H1 (cell line): ENCODE measurements around the gene LIPE. TPM values are rescaled to one million over a fixed set of nuclear protein-coding genes. Genes with fewer than 3 reads are reported as not detected.

Source experiments
- CTCF ChIA-PET: fragments of 300-600 bp; sonication (Branson Sonifier 250); formaldehyde crosslinking; loops from one replicate; lab custom pipeline; 2021; ENCODE audit not compliant: partially characterized antibody; lab: Charles Lee
- POLR2A ChIA-PET: fragments of 300-600 bp; sonication (Branson Sonifier 250); formaldehyde crosslinking; loops from one replicate; lab custom pipeline; 2021; ENCODE audit warnings: inconsistent platforms; ENCODE audit not compliant: partially characterized antibody; lab: Charles Lee
- DNase-seq, 2 experiments: peaks; one replicate each; pipeline versions ENCODE4 v3.0.0 to v3.0.0-alpha.2; 2010 to 2022; ENCODE audit warnings: low spot score in 2 of 2, low read depth in 1 of 2, mixed read lengths in 1 of 2
- FAIRE-seq: peaks from 2 replicates; lab custom pipeline; 2011; peaks lifted over from hg19 to GRCh38; lab: Jason Lieb, UNC
- H2AFZ ChIP-seq: 2 replicates; pipeline ENCODE4 v1.8.1; 2012; ENCODE audit warnings: low read length, inconsistent platforms
- H2AK5ac ChIP-seq: 2 replicates; pipeline ENCODE4 v1.6.1; 2013; ENCODE audit warnings: low read depth, low read length
- H2BK120ac ChIP-seq: replicated peaks from 2 replicates; pipeline ENCODE3; 2013; ENCODE audit warnings: low read depth, low read length, inconsistent platforms
- H2BK12ac ChIP-seq: 2 replicates; pipeline ENCODE4 v1.6.1; 2013; ENCODE audit warnings: low read depth, low read length
- H2BK15ac ChIP-seq: 2 replicates; pipeline ENCODE4 v1.6.1; 2013; ENCODE audit warnings: low read length
- H2BK20ac ChIP-seq: 2 replicates; pipeline ENCODE4 v1.6.1; 2013; ENCODE audit warnings: low read length
- H2BK5ac ChIP-seq: 2 replicates; pipeline ENCODE4 v1.6.1; 2013; ENCODE audit warnings: low read depth, low read length
- H3K14ac ChIP-seq: 2 replicates; pipeline ENCODE4 v1.6.1; 2013; ENCODE audit warnings: inconsistent platforms; ENCODE audit not compliant: insufficient read length
- H3K18ac ChIP-seq: 2 replicates; pipeline ENCODE4 v1.6.1; 2013; ENCODE audit warnings: low read length; ENCODE audit errors: extremely low read depth
- H3K23ac ChIP-seq: 2 replicates; pipeline ENCODE4 v1.6.1; 2013; ENCODE audit warnings: inconsistent platforms; ENCODE audit not compliant: insufficient read length
- H3K23me2 ChIP-seq: 2 replicates; pipeline ENCODE4 v1.6.1; 2013; ENCODE audit warnings: low read depth, low read length
- H3K27ac ChIP-seq: 2 replicates; pipeline ENCODE4 v1.6.1; 2011; ENCODE audit warnings: low read depth, low read length, inconsistent platforms
- H3K27me3 ChIP-seq, 4 experiments: replicated peaks in 1 of 4; 1 replicate in 1 of 4; 2 replicates in 3 of 4; pipeline versions ENCODE4 v1.6.1 to v1.8.1; 2011 to 2013; ENCODE audit warnings: low read length in 3 of 4, mild to moderate bottlenecking in 3 of 4, inconsistent platforms in 2 of 4, mixed read lengths in 2 of 4, moderate library complexity in 1 of 4; ENCODE audit not compliant: control insufficient read depth in 3 of 4, insufficient read depth in 3 of 4; ENCODE audit errors: extremely low read depth in 1 of 4
- H3K36me3 ChIP-seq, 4 experiments: 2 replicates each; pipeline versions ENCODE4 v1.6.1 to v1.8.1; 2011 to 2013; ENCODE audit warnings: mild to moderate bottlenecking in 4 of 4, low read length in 3 of 4, moderate library complexity in 2 of 4, control low read depth in 1 of 4, inconsistent platforms in 1 of 4; ENCODE audit not compliant: insufficient read depth in 4 of 4, control insufficient read depth in 2 of 4
- H3K4ac ChIP-seq: replicated peaks from 2 replicates; pipeline ENCODE3; 2013; ENCODE audit warnings: low read length, low read depth, mixed read lengths, inconsistent platforms; ENCODE audit not compliant: insufficient read length
- H3K4me1 ChIP-seq, 4 experiments: replicated peaks in 1 of 4; 1 replicate in 1 of 4; 2 replicates in 3 of 4; pipeline versions ENCODE4 v1.6.1 to v1.8.1; 2011 to 2013; ENCODE audit warnings: low read length in 3 of 4, inconsistent platforms in 2 of 4, mixed read lengths in 1 of 4; ENCODE audit not compliant: insufficient read depth in 4 of 4, control insufficient read depth in 3 of 4
- H3K4me2 ChIP-seq, 2 experiments: 2 replicates each; pipeline versions ENCODE4 v1.6.1 to v1.8.1; 2011 to 2013; ENCODE audit warnings: low read depth in 2 of 2, low read length in 2 of 2, control low read depth in 1 of 2, inconsistent platforms in 1 of 2, mild to moderate bottlenecking in 1 of 2; ENCODE audit not compliant: insufficient read depth in 1 of 2
- H3K4me3 ChIP-seq, 4 experiments: fragments of 200-600, 300-600 bp in 1 of 4; sonication (generic), shearing (Covaris generic), sonication (Bioruptor Twin) in 1 of 4; 2 replicates each; pipeline versions ENCODE4 v1.5.1 to v1.8.1; 2011 to 2016; ENCODE audit warnings: low read length in 4 of 4, low read depth in 3 of 4, control low read depth in 2 of 4, inconsistent platforms in 2 of 4, mild to moderate bottlenecking in 2 of 4, mixed read lengths in 1 of 4, moderate library complexity in 1 of 4; ENCODE audit not compliant: insufficient read depth in 2 of 4; ENCODE audit errors: extremely low read depth in 1 of 4
- H3K56ac ChIP-seq: replicated peaks from 2 replicates; pipeline ENCODE3; 2013; ENCODE audit warnings: low read depth, mild to moderate bottlenecking, mixed read lengths, low read length, inconsistent platforms; ENCODE audit not compliant: insufficient read length
- H3K79me1 ChIP-seq: 2 replicates; pipeline ENCODE4 v1.6.1; 2013; ENCODE audit warnings: low read depth, low read length, control low read depth
- H3K79me2 ChIP-seq, 2 experiments: 2 replicates each; pipeline versions ENCODE4 v1.6.1 to v1.8.1; 2012 to 2013; ENCODE audit warnings: low read length in 2 of 2, mild to moderate bottlenecking in 2 of 2, inconsistent platforms in 1 of 2; ENCODE audit not compliant: insufficient read depth in 2 of 2, control insufficient read depth in 1 of 2
- H3K9ac ChIP-seq, 4 experiments: replicated peaks in 1 of 4; 1 replicate in 1 of 4; 2 replicates in 3 of 4; pipeline versions ENCODE4 v1.6.1 to v1.8.1; 2011 to 2013; ENCODE audit warnings: low read depth in 3 of 4, low read length in 3 of 4, control low read depth in 2 of 4, mild to moderate bottlenecking in 2 of 4, moderate library complexity in 2 of 4, inconsistent platforms in 1 of 4; ENCODE audit errors: extremely low read depth in 1 of 4
- H3K9me3 ChIP-seq, 2 experiments: 2 replicates each; pipeline versions ENCODE4 v1.6.1 to v1.8.1; 2012 to 2013; ENCODE audit warnings: mild to moderate bottlenecking in 2 of 2, moderate library complexity in 2 of 2, control low read depth in 1 of 2, inconsistent platforms in 1 of 2, low read depth in 1 of 2, low read length in 1 of 2, mixed read lengths in 1 of 2; ENCODE audit not compliant: insufficient read depth in 2 of 2
- H4K20me1 ChIP-seq, 2 experiments: replicated peaks in 1 of 2; 2 replicates each; pipeline versions ENCODE3 to v1.8.1; 2011 to 2013; ENCODE audit warnings: inconsistent platforms in 2 of 2, low read length in 2 of 2, mild to moderate bottlenecking in 1 of 2; ENCODE audit not compliant: insufficient read depth in 2 of 2, control insufficient read depth in 1 of 2
- H4K5ac ChIP-seq: 2 replicates; pipeline ENCODE4 v1.6.1; 2013; ENCODE audit warnings: low read length, low read depth, mixed read lengths, inconsistent platforms; ENCODE audit not compliant: insufficient read length
- H4K8ac ChIP-seq: 2 replicates; pipeline ENCODE4 v1.8.0; 2013; ENCODE audit warnings: mild to moderate bottlenecking, moderate library complexity, low read length, inconsistent platforms; ENCODE audit not compliant: insufficient read depth; ENCODE audit errors: extremely low read depth
- H4K91ac ChIP-seq: replicated peaks from 2 replicates; pipeline ENCODE3; 2013; ENCODE audit warnings: low read length, mixed read lengths, inconsistent platforms; ENCODE audit not compliant: insufficient read length
- JUND ChIP-seq: IDR thresholded peaks from 2 replicates; pipeline ENCODE4 v1.6.1; 2011; ENCODE audit warnings: mild to moderate bottlenecking, improper control_type of control experiment, low read length
- KDM4A ChIP-seq: IDR thresholded peaks from one replicate; pipeline ENCODE4 v1.7.1; 2012; ENCODE audit warnings: low read depth, mild to moderate bottlenecking, moderate library complexity, low read length, inconsistent platforms; ENCODE audit not compliant: severe bottlenecking
- PHF8 ChIP-seq: fragments of 200-600 bp; sonication (generic); conservative IDR thresholded peaks from 2 replicates; pipeline ENCODE4 v1.7.1; 2012; ENCODE audit warnings: low read depth, mild to moderate bottlenecking, inconsistent platforms, low read length, moderate library complexity
- POLR2A ChIP-seq, 2 experiments: IDR thresholded peaks; 1 replicate in 1 of 2; 2 replicates in 1 of 2; pipeline ENCODE4 v1.6.1; 2011; ENCODE audit warnings: low read depth in 2 of 2, low read length in 2 of 2, mild to moderate bottlenecking in 2 of 2; ENCODE audit errors: control extremely low read depth in 1 of 2
- RBBP5 ChIP-seq: IDR thresholded peaks from 2 replicates; pipeline ENCODE4 v1.7.1; 2012; ENCODE audit warnings: low read depth, mild to moderate bottlenecking, inconsistent platforms, low read length, moderate library complexity, borderline replicate concordance
- SIN3A ChIP-seq, 2 experiments: IDR thresholded peaks in 1 of 2; conservative IDR thresholded peaks in 1 of 2; 2 replicates each; pipeline ENCODE4 v1.6.1; 2011 to 2012; ENCODE audit warnings: low read length in 2 of 2, improper control_type of control experiment in 1 of 2, low read depth in 1 of 2, mild to moderate bottlenecking in 1 of 2
- SP1 ChIP-seq: IDR thresholded peaks from 2 replicates; pipeline ENCODE4 v1.6.1; 2011; ENCODE audit warnings: low read depth, low read length
- SP2 ChIP-seq: IDR thresholded peaks from 2 replicates; pipeline ENCODE4 v1.6.1; 2012; ENCODE audit warnings: mild to moderate bottlenecking, low read length, inconsistent platforms
- SRF ChIP-seq: IDR thresholded peaks from 2 replicates; pipeline ENCODE4 v1.6.1; 2011; ENCODE audit warnings: mild to moderate bottlenecking, low read depth, low read length, moderate library complexity
- TAF7 ChIP-seq: optimal IDR thresholded peaks from 2 replicates; pipeline ENCODE3; 2011; ENCODE audit warnings: low read depth, mild to moderate bottlenecking, inconsistent platforms, low read length, moderate library complexity, borderline replicate concordance
- TBP ChIP-seq: IDR thresholded peaks from 2 replicates; pipeline ENCODE4 v1.6.1; 2011; ENCODE audit warnings: low read depth, low read length, improper control_type of control experiment
- WGBS, 2 experiments: shearing (Covaris generic) in 1 of 2; methylation state at CpG; one replicate each; pipeline versions ENCODE4 v1.1.6 to v1.1.7; 2013 to 2015; ENCODE audit warnings: low lambda C conversion rate in 2 of 2, mixed read lengths in 2 of 2, inconsistent platforms in 1 of 2, low coverage in 1 of 2, missing lambda C conversion rate in 1 of 2; ENCODE audit not compliant: insufficient replicate concordance in 2 of 2, insufficient coverage in 1 of 2, insufficient read length in 1 of 2; ENCODE audit errors: extremely low coverage in 1 of 2, missing lambda C conversion rate in 1 of 2; 5-methylcytosine and 5-hydroxymethylcytosine counted together
- polyA plus RNA-seq, 7 experiments: library from polyadenylated mRNA; depleted of rRNA in 3 of 7; stranded (reverse) in 5 of 7; unstranded in 2 of 7; fragments of >200 nt in 5 of 7; fragments of 200-250 nt in 2 of 7; gene quantifications; 1 replicate in 5 of 7; 2 replicates in 1 of 7; 4 replicates in 1 of 7; pipeline versions ENCODE4 v1.2.1 to v1.2.3, GENCODE V29; 2011 to 2013; ENCODE audit warnings: missing spikeins in 2 of 7, mixed read lengths in 2 of 7
- total RNA-seq: library from RNA; stranded (reverse); fragmentation: NEBNext Ultra II Directional; extraction: Animal tissue kit (Norgen Biotek cat#: 25700); gene quantifications from 2 replicates; pipeline ENCODE4 v1.2.1, GENCODE V29; 2021

LIPE gene
- total and polyA plus RNA-seq, 2 of the 8 experiments (the other 6 are each of a cell fraction or from before 2014, with no cell fraction given), result 8.7 to 15.9 TPM

DNA sequence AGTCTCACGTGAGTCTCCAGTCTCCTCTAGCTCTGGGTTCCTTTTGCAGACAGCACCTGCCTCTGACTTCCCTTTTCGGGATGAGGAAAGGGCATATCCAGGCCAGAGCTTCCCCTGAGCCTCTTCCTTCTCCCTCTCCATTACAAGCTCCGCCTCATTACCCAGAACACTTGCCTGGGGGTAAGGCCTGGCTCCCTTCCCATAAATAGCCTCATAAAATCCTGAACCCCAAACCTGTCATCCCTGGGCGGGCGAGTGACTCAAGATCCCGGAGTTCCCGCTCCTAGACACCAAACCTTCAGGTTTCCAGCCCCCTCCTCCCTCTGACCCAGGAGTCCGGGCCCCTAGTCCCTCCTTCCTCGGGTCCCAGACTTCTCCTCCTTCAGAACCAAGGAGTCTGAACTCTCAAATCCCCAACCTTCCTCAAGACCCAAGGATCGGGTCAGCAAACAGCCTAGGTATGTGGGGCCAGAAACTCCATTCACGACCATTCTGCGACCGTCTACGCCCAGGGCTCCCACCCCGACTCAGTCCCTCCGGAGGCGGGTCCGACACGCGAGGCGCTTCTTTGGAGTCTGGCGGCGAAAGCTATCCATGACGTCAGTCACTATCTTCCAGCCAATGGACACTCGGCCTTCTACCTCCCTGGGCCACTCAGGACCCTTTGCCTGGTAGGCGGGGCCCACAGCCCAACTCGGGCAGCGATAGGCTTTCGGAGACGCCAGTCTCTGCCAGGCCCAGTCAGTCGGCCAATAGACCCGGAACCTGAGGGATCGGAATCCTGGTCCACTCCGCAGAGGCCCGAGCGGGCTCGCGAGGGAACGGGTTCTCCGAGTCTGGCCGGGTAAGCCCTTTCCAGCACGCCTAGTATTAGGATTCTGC, 30.6 kb downstream of the LIPE start:
- H4K8ac ChIP-seq, result peak overlapping the region; percentile 78; the same call in 1 of the 2 replicates
- peak overlapping the region; percentile 54 to 93 (median 74) for H3K9ac ChIP-seq
- H2BK5ac ChIP-seq, result peak overlapping the region; percentile 91
- H3K4me1 ChIP-seq, result peaks cover 6 to 10% (median 8%) of the 10 kb centered on the region in 4 experiments; a peak in 6 of 7 replicates
- H3K4me3 ChIP-seq, result peak overlapping the region; percentile 81 to 89 (median 86)
- CTCF ChIA-PET, result interaction anchor here (0.6 to 3.1 kb wide), 19 partner anchors 10 to 462 kb away, joined by 3 to 15 read pairs (median 3); no protein-coding TSS in a partner anchor
- no peak overlapping the region for H3K23ac ChIP-seq
- POLR2A ChIA-PET, result interaction anchor here (0.6 to 7.7 kb wide), 13 partner anchors 8 to 152 kb away, joined by 3 to 47 read pairs (median 5); partner anchors contain the start of genes CNFN, PAFAH1B3 and PRR19
- H4K20me1 ChIP-seq, result peaks cover 0 to 15% of the 10 kb centered on the region in 2 experiments
- H3K79me2 ChIP-seq, result peaks cover 0 to 6% of the 10 kb centered on the region in 2 experiments; a peak in 1 of 4 replicates
- peak overlapping the region; percentile 88 for H2AFZ ChIP-seq
- H3K56ac ChIP-seq, result peak overlapping the region; percentile 88
- no peak overlapping the region for H2BK120ac ChIP-seq
- H4K5ac ChIP-seq, result peak overlapping the region; percentile 64
- no peak overlapping the region for H2BK15ac ChIP-seq
- FAIRE-seq, result peak; percentile 98
- peaks cover 7% of the 10 kb centered on the region for H3K79me1 ChIP-seq
- peak overlapping the region; percentile 54; the same call in 1 of the 2 replicates for H3K27ac ChIP-seq
- H3K9me3 ChIP-seq, result no peaks in the 10 kb centered on the region
- no peaks in the 10 kb centered on the region for H3K36me3 ChIP-seq
- H2BK20ac ChIP-seq, result no peak overlapping the region
- WGBS, 2 experiments, result 3% methylated on average over 42 of the region's 42 CpGs; no CpG with 5 or more reads in 1 of the 2 experiments
- peak; percentile 97 to 100 for DNase-seq
- H3K23me2 ChIP-seq, result peaks cover 9% of the 10 kb centered on the region; the same call in 1 of the 2 replicates
- no peak overlapping the region for H2AK5ac ChIP-seq
- peak overlapping the region; percentile 91 for H3K18ac ChIP-seq
- no peaks in the 10 kb centered on the region; a peak in 1 of 7 replicates for H3K27me3 ChIP-seq
- H2BK12ac ChIP-seq, result peak overlapping the region; percentile 60; the same call in 1 of the 2 replicates
- peak overlapping the region; percentile 84 to 89 for H3K4me2 ChIP-seq
- no peak overlapping the region for H3K14ac ChIP-seq
- H3K4ac ChIP-seq, result peak overlapping the region; percentile 94
- peak overlapping the region; percentile 59 for H4K91ac ChIP-seq
- peak; percentile 72 to 82 for TF ChIP-seq POLR2A (IDR thresholded peaks at IDR 0.05; ENCODE audit: control extremely low read depth in 1 of 2, low read depth in 2 of 2, low read length in 2 of 2)
- peak; percentile 81 for TF ChIP-seq SP2
- no peak for TF ChIP-seq RBBP5
- TF ChIP-seq KDM4A, result peak; percentile 86
- peak in 1 of 2 experiments; percentile 16; a peak in 1 of 4 replicates for TF ChIP-seq SIN3A (conservative IDR thresholded peaks at IDR 0.05 in 1 of 2, IDR thresholded peaks at IDR 0.05 in 1 of 2; ENCODE audit: low read depth in 1 of 2, low read length in 2 of 2)
- peak; percentile 75 for TF ChIP-seq TBP
- no peak for TF ChIP-seq TAF7
- peak; percentile 99 for TF ChIP-seq SP1
- peak; percentile 85 for TF ChIP-seq PHF8
- TF ChIP-seq SRF, result no peak
- peak; percentile 83; the same call in 1 of the 2 replicates for TF ChIP-seq JUND
